SU-DHL-6 (cell line): ENCODE data around the gene UNC13C.

ENCODE experiments used
- EZH2phosphoT487 ChIP-seq: fragments of 200-600 bp; sonication (generic), shearing (Covaris generic); conservative IDR thresholded peaks from 2 replicates; pipeline ENCODE4 v1.6.1; 2018; ENCODE audit warnings: mild to moderate bottlenecking, antibody characterized with exemption, low read length, moderate library complexity, mixed read lengths
- TF ChIP-seq, protein P1 (sequence below): fragments of 200-600 bp; sonication (generic); IDR thresholded peaks from one replicate; pipeline ENCODE4 v1.5.1; 2017; ENCODE audit warnings: antibody characterized with exemption, mild to moderate bottlenecking, low read length, moderate library complexity; ENCODE audit not compliant: insufficient read depth, poor library complexity, severe bottlenecking

DNA sequence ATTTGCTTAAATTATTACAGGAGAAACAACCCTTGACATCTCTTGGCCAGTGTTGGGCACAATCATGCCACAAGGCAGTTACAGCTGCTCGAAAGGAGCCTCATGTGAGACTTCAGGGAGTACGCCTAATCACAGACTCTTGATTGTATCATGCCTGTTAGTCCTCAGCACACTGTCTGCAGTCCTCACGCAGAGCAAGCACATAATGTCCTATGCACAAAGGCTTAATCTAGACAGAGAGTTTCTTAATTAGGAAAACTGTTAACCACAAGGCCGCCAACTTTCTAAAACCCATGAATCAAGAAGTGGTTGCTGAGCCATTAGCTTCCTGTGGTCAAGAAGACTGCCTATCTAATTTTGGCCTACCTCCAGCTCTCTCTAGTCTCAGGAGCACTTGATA, 172.0 kb downstream of the UNC13C start:
- TF ChIP-seq, protein P1, sequence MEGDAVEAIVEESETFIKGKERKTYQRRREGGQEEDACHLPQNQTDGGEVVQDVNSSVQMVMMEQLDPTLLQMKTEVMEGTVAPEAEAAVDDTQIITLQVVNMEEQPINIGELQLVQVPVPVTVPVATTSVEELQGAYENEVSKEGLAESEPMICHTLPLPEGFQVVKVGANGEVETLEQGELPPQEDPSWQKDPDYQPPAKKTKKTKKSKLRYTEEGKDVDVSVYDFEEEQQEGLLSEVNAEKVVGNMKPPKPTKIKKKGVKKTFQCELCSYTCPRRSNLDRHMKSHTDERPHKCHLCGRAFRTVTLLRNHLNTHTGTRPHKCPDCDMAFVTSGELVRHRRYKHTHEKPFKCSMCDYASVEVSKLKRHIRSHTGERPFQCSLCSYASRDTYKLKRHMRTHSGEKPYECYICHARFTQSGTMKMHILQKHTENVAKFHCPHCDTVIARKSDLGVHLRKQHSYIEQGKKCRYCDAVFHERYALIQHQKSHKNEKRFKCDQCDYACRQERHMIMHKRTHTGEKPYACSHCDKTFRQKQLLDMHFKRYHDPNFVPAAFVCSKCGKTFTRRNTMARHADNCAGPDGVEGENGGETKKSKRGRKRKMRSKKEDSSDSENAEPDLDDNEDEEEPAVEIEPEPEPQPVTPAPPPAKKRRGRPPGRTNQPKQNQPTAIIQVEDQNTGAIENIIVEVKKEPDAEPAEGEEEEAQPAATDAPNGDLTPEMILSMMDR: no peak
- TF ChIP-seq EZH2phosphoT487: no peak
